GM23338 (cell line): Measurements from ENCODE around the gene KATNIP. TPM values are rescaled to one million over a fixed set of nuclear protein-coding genes. Genes with fewer than 3 reads are reported as not detected.

Experiments
- ATAC-seq: fragments of 200-7000 bp; cut with Tn5 transposase; 3 replicates; pipeline ENCODE4 v1.9.1; 2020
- DNase-seq: peaks from one replicate; pipeline ENCODE4 v3.0.0-alpha.2; 2015; ENCODE audit warnings: low spot score
- H2AFZ ChIP-seq: fragments of 200-600 bp; sonication (generic); 2 replicates; pipeline ENCODE4 v1.8.0; 2016; ENCODE audit warnings: antibody characterized with exemption, mild to moderate bottlenecking, moderate library complexity
- H3F3A ChIP-seq: fragments of 200-600 bp; sonication (generic); replicated peaks from 2 replicates; pipeline ENCODE4 v1.8.0; 2017; ENCODE audit warnings: antibody characterized with exemption, mixed run types, low read depth
- H3K27ac ChIP-seq: fragments of 200-600 bp; sonication (generic); 2 replicates; pipeline ENCODE4 v1.6.1; 2016; ENCODE audit warnings: low read depth
- H3K27me3 ChIP-seq: fragments of 200-600 bp; sonication (generic); 2 replicates; pipeline ENCODE4 v1.8.0; 2016; ENCODE audit warnings: mild to moderate bottlenecking, mixed run types, moderate library complexity; ENCODE audit not compliant: insufficient read depth
- H3K36me3 ChIP-seq: fragments of 200-600 bp; sonication (generic); 2 replicates; pipeline ENCODE4 v1.8.0; 2016; ENCODE audit warnings: mild to moderate bottlenecking; ENCODE audit not compliant: insufficient read depth
- H3K4me1 ChIP-seq: fragments of 200-600 bp; sonication (generic); 2 replicates; pipeline ENCODE4 v1.8.0; 2016; ENCODE audit warnings: mild to moderate bottlenecking, moderate library complexity; ENCODE audit not compliant: insufficient read depth
- H3K4me2 ChIP-seq: fragments of 200-600 bp; sonication (generic); 2 replicates; pipeline ENCODE4 v1.7.1; 2017; ENCODE audit warnings: mixed run types
- H3K4me3 ChIP-seq: fragments of 200-600 bp; sonication (generic); 2 replicates; pipeline ENCODE4 v1.6.1; 2016; ENCODE audit warnings: mixed run types
- H3K79me2 ChIP-seq: fragments of 200-600 bp; sonication (generic); replicated peaks from 2 replicates; pipeline ENCODE4 v1.8.0; 2017; ENCODE audit warnings: mild to moderate bottlenecking; ENCODE audit not compliant: insufficient read depth
- H3K9me2 ChIP-seq: fragments of 200-600 bp; sonication (generic); 2 replicates; pipeline ENCODE4 v1.8.0; 2017; ENCODE audit not compliant: insufficient read depth
- H4K20me1 ChIP-seq: fragments of 200-600 bp; sonication (generic); replicated peaks from 2 replicates; pipeline ENCODE4 v1.8.0; 2017; ENCODE audit warnings: mild to moderate bottlenecking; ENCODE audit not compliant: insufficient read depth
- H3K27ac Mint-ChIP-seq: 2 replicates; pipeline ENCODE4 v1.8.0; 2020; ENCODE audit warnings: inconsistent platforms, mild to moderate bottlenecking, moderate library complexity, mixed read lengths
- H3K27me3 Mint-ChIP-seq: 3 replicates; pipeline ENCODE4 v1.8.0; 2022; ENCODE audit warnings: low read depth, mild to moderate bottlenecking, moderate library complexity, mixed read lengths, inconsistent platforms; ENCODE audit not compliant: insufficient read depth, poor library complexity
- H3K36me3 Mint-ChIP-seq: 3 replicates; pipeline ENCODE4 v1.8.0; 2021; ENCODE audit warnings: low read depth, mild to moderate bottlenecking, inconsistent platforms, moderate library complexity, mixed read lengths
- H3K4me1 Mint-ChIP-seq: 3 replicates; pipeline ENCODE4 v1.8.0; 2020; ENCODE audit warnings: mild to moderate bottlenecking, inconsistent platforms, mixed read lengths
- H3K4me3 Mint-ChIP-seq: 3 replicates; pipeline ENCODE4 v1.8.0; 2021; ENCODE audit warnings: moderate library complexity, mild to moderate bottlenecking, inconsistent platforms, mixed read lengths
- H3K9me3 Mint-ChIP-seq: 3 replicates; pipeline ENCODE4 v1.8.0; 2020; ENCODE audit warnings: moderate library complexity, mild to moderate bottlenecking, inconsistent platforms, mixed read lengths
- CREB1 ChIP-seq: fragments of 250-450 bp; sonication (Bioruptor Pico); IDR thresholded peaks from 2 replicates; pipeline ENCODE4 v1.5.0; 2020; ENCODE audit warnings: low read depth, mild to moderate bottlenecking, moderate library complexity
- CTCF ChIP-seq, 2 experiments: fragments of 200-600 bp in 1 of 2; sonication (generic) in 1 of 2; conservative IDR thresholded peaks; 2 replicates each; pipeline versions ENCODE4 v1.5.1 to v1.6.1; 2016 to 2017; ENCODE audit warnings: antibody characterized with exemption in 2 of 2, low read depth in 2 of 2, mild to moderate bottlenecking in 2 of 2, moderate library complexity in 1 of 2
- ETS1 ChIP-seq: IDR thresholded peaks from 2 replicates; pipeline ENCODE4 v1.6.1; 2016; ENCODE audit warnings: antibody characterized with exemption
- EZH2 ChIP-seq: fragments of 200-600 bp; sonication (generic); IDR thresholded peaks from one replicate; pipeline ENCODE4 v1.8.0; 2017; ENCODE audit warnings: antibody characterized with exemption, mild to moderate bottlenecking, low read depth; ENCODE audit not compliant: unreplicated experiment
- EZH2phosphoT487 ChIP-seq: fragments of 200-600 bp; sonication (generic); IDR thresholded peaks from one replicate; pipeline ENCODE4 v1.8.1; 2018; ENCODE audit warnings: antibody characterized with exemption; ENCODE audit not compliant: unreplicated experiment
- JUNB ChIP-seq: IDR thresholded peaks from one replicate; pipeline ENCODE4 v1.6.1; 2016; ENCODE audit warnings: antibody characterized with exemption; ENCODE audit not compliant: unreplicated experiment
- NANOG ChIP-seq: IDR thresholded peaks from 2 replicates; pipeline ENCODE4 v1.6.1; 2016; ENCODE audit warnings: antibody characterized with exemption, borderline replicate concordance
- POLR2AphosphoS5 ChIP-seq: IDR thresholded peaks from 2 replicates; pipeline ENCODE4 v1.6.1; 2016; ENCODE audit warnings: antibody characterized with exemption, low read depth
- STAT1 ChIP-seq: IDR thresholded peaks from one replicate; pipeline ENCODE4 v1.6.1; 2016; ENCODE audit warnings: antibody characterized with exemption; ENCODE audit not compliant: unreplicated experiment
- ZNF114 ChIP-seq: fragments of 250-450 bp; sonication (Bioruptor Pico); IDR thresholded peaks from 2 replicates; pipeline ENCODE4 v1.5.0; 2020; ENCODE audit warnings: mild to moderate bottlenecking, moderate library complexity
- ZNF331 ChIP-seq: fragments of 250-450 bp; sonication (Bioruptor Pico); IDR thresholded peaks from 2 replicates; pipeline ENCODE4 v1.5.0; 2020; ENCODE audit warnings: low read depth, mild to moderate bottlenecking, moderate library complexity
- ZNF462 ChIP-seq: fragments of 250-450 bp; sonication (Bioruptor Pico); IDR thresholded peaks from 2 replicates; pipeline ENCODE4 v1.5.0; 2020; ENCODE audit warnings: mild to moderate bottlenecking, moderate library complexity
- polyA plus RNA-seq: library from polyadenylated mRNA; unstranded; fragments of >200 nt; fragmentation: Nextera tagmentation; extraction: Ambion mirVana; gene quantifications from 2 replicates; pipeline ENCODE4 v1.2.1, GENCODE V29; 2016
- total RNA-seq: library from RNA; depleted of rRNA; stranded (reverse); fragments of >200 nt; shearing (Covaris generic); gene quantifications from 2 replicates; pipeline ENCODE4 v1.2.3, GENCODE V29; 2014

Gene KATNIP
- total and polyA plus RNA-seq, 2 experiments from 2014 or later = 7.0 to 11.8 TPM

- Mint-ChIP-seq H3K36me3 (no peaks in the 10 kb centered on the region; the same call in 2 of the 3 replicates), H3K4me1 (peaks cover 28% of the 10 kb centered on the region), H3K9me3 (no peaks in the 10 kb centered on the region), H3K27ac (no peak overlapping the region), H3K4me3 (no peak overlapping the region), H3K27me3 (peaks cover 11% of the 10 kb centered on the region)
- Histone ChIP-seq H3K27ac (no peak overlapping the region), H3K79me2 (no peaks in the 10 kb centered on the region), H2AFZ (no peak overlapping the region), H3K4me2 (no peak overlapping the region), H3K4me1 (peaks cover 16% of the 10 kb centered on the region), H3F3A (no peaks in the 10 kb centered on the region), H3K4me3 (no peak overlapping the region), H3K9me2 (no peaks in the 10 kb centered on the region), H3K27me3 (no peaks in the 10 kb centered on the region), H4K20me1 (0 out of 2 replicates have a peak, but pooled peaks cover 4% of the 10 kb centered on the region), H3K36me3 (no peaks in the 10 kb centered on the region)
- no peak for TF ChIP-seq EZH2phosphoT487
- no peak for TF ChIP-seq CREB1 (CRISPR knock-in tag)
- no peak for TF ChIP-seq CTCF (conservative IDR thresholded peaks at IDR 0.05; ENCODE audit: low read depth in 2 of 2)
- TF ChIP-seq NANOG = no peak
- TF ChIP-seq ETS1 = no peak
- no peak for TF ChIP-seq EZH2
- no peak for TF ChIP-seq POLR2AphosphoS5
- TF ChIP-seq JUNB = no peak
- TF ChIP-seq ZNF331 (CRISPR knock-in tag) = no peak
- TF ChIP-seq STAT1 = no peak
- no peak for TF ChIP-seq ZNF114 (CRISPR knock-in tag)
- no peak for DNase-seq
- ATAC-seq = no peak
These were observed 47.4 kb downstream of the KATNIP start for GRCh38 chr16:27597361-27597760.

GRCh38 chr16:27598220-27598619 lies 48.3 kb downstream of the KATNIP start:
- Histone ChIP-seq H3F3A (no peaks in the 10 kb centered on the region), H3K36me3 (no peaks in the 10 kb centered on the region), H2AFZ (no peak overlapping the region), H3K4me3 (no peak overlapping the region), H3K27me3 (no peaks in the 10 kb centered on the region), H4K20me1 (0 out of 2 replicates have a peak, but pooled peaks cover 4% of the 10 kb centered on the region), H3K27ac (no peak overlapping the region), H3K4me2 (no peak overlapping the region), H3K4me1 (peaks cover 18% of the 10 kb centered on the region), H3K9me2 (no peaks in the 10 kb centered on the region), H3K79me2 (no peaks in the 10 kb centered on the region)
- H3K36me3 Mint-ChIP-seq = no peaks in the 10 kb centered on the region; the same call in 2 of the 3 replicates
- no peak overlapping the region; the same call in 1 of the 2 replicates for H3K27ac Mint-ChIP-seq
- peaks cover 34% of the 10 kb centered on the region for H3K4me1 Mint-ChIP-seq
- ATAC-seq (no peak), DNase-seq (no peak)
- no peak overlapping the region for H3K4me3 Mint-ChIP-seq
- H3K27me3 Mint-ChIP-seq = peaks cover 11% of the 10 kb centered on the region
- no peaks in the 10 kb centered on the region for H3K9me3 Mint-ChIP-seq
- TF ChIP-seq EZH2 (no peak), ETS1 (no peak), ZNF462 (no peak)
